Lower leg skin (tissue), 3 donors: ENCODE measurements around the gene PODNL1.
"Not testable (repeated sequence)": the region's sequence is repeated elsewhere in the genome, so short reads cannot be mapped to it uniquely, and the experiment has no call there.

Experiments
- CTCF ChIP-seq, 3 donors: fragments of 450-650 bp; IDR thresholded peaks; one replicate each; pipeline ENCODE4 v1.5.1; 2016; ENCODE audit warnings: antibody characterized with exemption in 3 of 3, mild to moderate bottlenecking in 3 of 3, moderate library complexity in 2 of 3
- POLR2A ChIP-seq, 2 donors: fragments of 450-650 bp; IDR thresholded peaks; one replicate each; pipeline ENCODE4 v1.6.1; 2016 to 2017; ENCODE audit warnings: antibody characterized with exemption in 2 of 2, mild to moderate bottlenecking in 1 of 2, moderate library complexity in 1 of 2

GRCh38 chr19:13971868-13972267 is 33.7 kb upstream of the PODNL1 start:
- not testable (repeated sequence) for TF ChIP-seq POLR2A, CTCF (IDR thresholded peaks at IDR 0.05)
